Fibroblast of the aortic adventitia (primary cell): ENCODE data around the gene WNK1. TPM values are rescaled to one million over a fixed set of nuclear protein-coding genes. Genes with fewer than 3 reads are reported as not detected.
A peak's percentile ranks its signal among the peaks of the same experiment; 100 is the strongest.
"Not testable (repeated sequence)": the region's sequence is repeated elsewhere in the genome, so short reads cannot be mapped to it uniquely, and the experiment has no call there.

Source experiments
- DNase-seq: peaks from one replicate; pipeline ENCODE4 v3.0.0-alpha.2; 2010; ENCODE audit warnings: low read depth
- H3K4me3 ChIP-seq: 2 replicates; pipeline ENCODE4 v1.5.1; 2011; ENCODE audit warnings: low read depth, mild to moderate bottlenecking, control low read depth, low read length, moderate library complexity
- CTCF ChIP-seq: IDR thresholded peaks from 2 replicates; pipeline ENCODE4 v1.5.1; 2011; ENCODE audit warnings: mild to moderate bottlenecking, low read length, control low read depth, inconsistent platforms; ENCODE audit not compliant: insufficient read depth
- total RNA-seq: library from RNA; depleted of rRNA; stranded (reverse); fragments of >200 nt; gene quantifications from 2 replicates; pipeline ENCODE4 v1.2.3, GENCODE V29; 2012; ENCODE audit warnings: low replicate concordance

Gene WNK1
- total RNA-seq, 1 donor = 91.7 TPM

- H3K4me3 ChIP-seq = no peak overlapping the region
- TF ChIP-seq CTCF = no peak
- no peak for DNase-seq
Observed at GRCh38 chr12:778615-779014, 26.2 kb downstream of the WNK1 start.

GRCh38 chr12:779745-780734 is 27.7 kb downstream of the WNK1 start:
- H3K4me3 ChIP-seq = peak overlapping the region; percentile 31
- no peak for TF ChIP-seq CTCF
- peak; percentile 67 for DNase-seq

- TF ChIP-seq CTCF = no peak
- peak; percentile 37 for DNase-seq
- H3K4me3 ChIP-seq = no peak overlapping the region
Observed at GRCh38 chr12:780750-781379, 28.5 kb downstream of the WNK1 start.

GRCh38 chr12:785706-786105 is 33.3 kb downstream of the WNK1 start:
- no peak for TF ChIP-seq CTCF
- peak; percentile 29 for DNase-seq
- H3K4me3 ChIP-seq = no peak overlapping the region

GRCh38 chr12:788288-788687 is 35.9 kb downstream of the WNK1 start:
- no peak for DNase-seq
- no peak overlapping the region for H3K4me3 ChIP-seq
- TF ChIP-seq CTCF = no peak

- not testable (repeated sequence) for DNase-seq, H3K4me3 ChIP-seq
Observed at GRCh38 chr12:788762-789161, 36.4 kb downstream of the WNK1 start.

- no peak overlapping the region for H3K4me3 ChIP-seq
- no peak for TF ChIP-seq CTCF
- no peak for DNase-seq
Observed at GRCh38 chr12:789852-790563, 37.6 kb downstream of the WNK1 start.
